Activated naive CD4-positive, alpha-beta T cell treated with anti-CD3 and anti-CD28 coated beads, Interleukin-2, amount 10 ng/mL, durations not matched to agents 7 days and 5 days (primary cell): Measurements from ENCODE around the gene PKMYT1.
A peak's percentile ranks its signal among the peaks of the same experiment; 100 is the strongest.

Experiments used
- CTCF ChIA-PET: fragments of 350-600 bp; sonication (Branson Sonifier 250); formaldehyde crosslinking; loops from one replicate; lab custom pipeline; 2021; ENCODE audit warnings: antibody characterized with exemption; lab: Charles Lee
- DNase-seq: peaks from one replicate; pipeline ENCODE4 v3.0.0-alpha.2; 2020
- H3K27ac Mint-ChIP-seq: one replicate; pipeline ENCODE4 v1.8.0; 2021; ENCODE audit warnings: mild to moderate bottlenecking, moderate library complexity, mixed read lengths
- H3K27me3 Mint-ChIP-seq: one replicate; pipeline ENCODE4 v1.8.0; 2021; ENCODE audit warnings: mild to moderate bottlenecking, mixed read lengths
- H3K36me3 Mint-ChIP-seq: one replicate; pipeline ENCODE4 v1.8.0; 2021; ENCODE audit warnings: mixed read lengths
- H3K4me1 Mint-ChIP-seq: one replicate; pipeline ENCODE4 v1.8.0; 2021; ENCODE audit warnings: mixed read lengths
- H3K4me3 Mint-ChIP-seq: one replicate; pipeline ENCODE4 v1.8.0; 2021; ENCODE audit warnings: mild to moderate bottlenecking, moderate library complexity, mixed read lengths
- H3K9me3 Mint-ChIP-seq: one replicate; pipeline ENCODE4 v1.8.0; 2021; ENCODE audit warnings: mixed read lengths

PKMYT1 gene

GRCh38 chr16:2971134-2971984 lies 8.9 kb downstream of the PKMYT1 start:
- CTCF ChIA-PET, result interaction anchor here (1.4 kb wide), 1 partner anchor 9 kb away, joined by 5 read pairs; no protein-coding TSS in a partner anchor
- Mint-ChIP-seq H3K36me3 (peaks cover 10% of the 10 kb centered on the region), H3K4me3 (peak overlapping the region; percentile 74), H3K27me3 (peaks cover 27% of the 10 kb centered on the region), H3K9me3 (no peaks in the 10 kb centered on the region), H3K27ac (peak overlapping the region; percentile 62), H3K4me1 (peaks cover 26% of the 10 kb centered on the region)
- no peak for DNase-seq

DNA sequence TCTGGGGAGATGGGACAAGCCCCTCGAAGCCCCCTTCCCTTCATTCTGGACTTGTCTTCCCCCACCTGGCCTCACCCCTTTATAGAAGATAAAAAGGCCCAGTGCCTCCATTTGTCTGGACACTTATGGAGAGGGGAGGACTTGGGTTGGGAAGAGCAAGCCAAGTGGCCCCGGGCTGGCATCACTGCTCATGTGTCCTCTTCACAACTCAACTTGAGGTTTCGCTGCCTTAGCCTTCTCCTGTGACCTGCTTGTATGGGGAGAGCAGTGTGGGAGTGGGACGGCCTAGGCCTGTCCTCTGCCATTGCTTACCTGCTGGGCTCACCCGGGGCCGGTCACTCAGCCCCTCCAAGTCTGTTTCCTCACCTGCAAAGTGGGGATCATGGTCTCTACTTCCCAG lies 9.7 kb downstream of the PKMYT1 start:
- Mint-ChIP-seq H3K4me3 (peak overlapping the region; percentile 74), H3K9me3 (no peaks in the 10 kb centered on the region), H3K36me3 (peaks cover 10% of the 10 kb centered on the region), H3K4me1 (peaks cover 29% of the 10 kb centered on the region), H3K27me3 (peaks cover 35% of the 10 kb centered on the region), H3K27ac (peak overlapping the region; percentile 62)
- CTCF ChIA-PET, result interaction anchor here (0.9 to 2.0 kb wide), 7 partner anchors 8 to 230 kb away, joined by 3 to 14 read pairs (median 4); partner anchors contain the start of genes CLDN6, FLYWCH2 and PKMYT1
- no peak for DNase-seq

GRCh38 chr16:2969545-2970521 lies 10.4 kb downstream of the PKMYT1 start:
- CTCF ChIA-PET, result interaction anchor here (0.7 to 2.0 kb wide), 9 partner anchors 8 to 229 kb away, joined by 3 to 14 read pairs (median 4); partner anchors contain the start of genes CLDN6, FLYWCH2 and PKMYT1
- H3K4me3 Mint-ChIP-seq, result peak overlapping the region; percentile 74
- H3K4me1 Mint-ChIP-seq, result peaks cover 35% of the 10 kb centered on the region
- no peaks in the 10 kb centered on the region for H3K9me3 Mint-ChIP-seq
- DNase-seq, result peak; percentile 90
- H3K36me3 Mint-ChIP-seq, result peaks cover 10% of the 10 kb centered on the region
- H3K27me3 Mint-ChIP-seq, result peaks cover 43% of the 10 kb centered on the region
- peak overlapping the region; percentile 74 for H3K27ac Mint-ChIP-seq

GRCh38 chr16:2968738-2969544 lies 11.3 kb downstream of the PKMYT1 start, which contains the start of gene PAQR4:
PAQR4 (plus strand) TSS chr16:2969348; CDS start chr16:2969675, 327 bp downstream.
- H3K27ac Mint-ChIP-seq, result peak within 1 kb of the TSS; percentile 74
- DNase-seq, result peak; percentile 87
- H3K4me1 Mint-ChIP-seq, result peaks cover 37% of the 10 kb centered on the region
- no peaks in the 10 kb centered on the region for H3K9me3 Mint-ChIP-seq
- H3K27me3 Mint-ChIP-seq, result peaks cover 52% of the 10 kb centered on the region
- CTCF ChIA-PET, result interaction anchor here (0.7 to 2.0 kb wide), 6 partner anchors 9 to 228 kb away, joined by 3 to 14 read pairs (median 5); partner anchors contain the start of gene PKMYT1
- H3K4me3 Mint-ChIP-seq, result peak within 1 kb of the TSS; percentile 74
- H3K36me3 Mint-ChIP-seq, result peaks cover 10% of the 10 kb centered on the region

DNA sequence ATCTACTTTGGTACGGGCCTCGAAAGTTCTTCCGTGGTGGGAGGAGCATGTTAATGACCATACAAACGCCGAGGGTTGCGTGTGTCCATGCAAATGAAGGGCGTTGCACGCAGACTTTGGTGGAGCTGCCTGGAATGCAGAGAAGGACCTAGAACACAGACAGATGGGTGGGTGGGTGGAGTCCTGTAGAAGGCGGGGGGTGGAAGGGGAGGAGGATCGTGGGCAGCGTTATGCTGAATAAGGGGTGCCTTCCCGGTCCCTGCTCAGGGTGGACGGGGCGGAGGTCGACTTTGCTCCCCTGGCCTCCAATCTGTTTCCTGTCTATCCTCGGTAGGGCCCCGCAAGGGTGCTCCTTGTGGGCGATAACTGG lies 11.9 kb downstream of the PKMYT1 start:
- Mint-ChIP-seq H3K4me3 (peak overlapping the region; percentile 71), H3K27me3 (peaks cover 57% of the 10 kb centered on the region), H3K36me3 (peaks cover 10% of the 10 kb centered on the region), H3K9me3 (no peaks in the 10 kb centered on the region), H3K4me1 (peaks cover 40% of the 10 kb centered on the region), H3K27ac (peak overlapping the region; percentile 45)
- DNase-seq, result no peak
- CTCF ChIA-PET, result no interaction called here

DNA sequence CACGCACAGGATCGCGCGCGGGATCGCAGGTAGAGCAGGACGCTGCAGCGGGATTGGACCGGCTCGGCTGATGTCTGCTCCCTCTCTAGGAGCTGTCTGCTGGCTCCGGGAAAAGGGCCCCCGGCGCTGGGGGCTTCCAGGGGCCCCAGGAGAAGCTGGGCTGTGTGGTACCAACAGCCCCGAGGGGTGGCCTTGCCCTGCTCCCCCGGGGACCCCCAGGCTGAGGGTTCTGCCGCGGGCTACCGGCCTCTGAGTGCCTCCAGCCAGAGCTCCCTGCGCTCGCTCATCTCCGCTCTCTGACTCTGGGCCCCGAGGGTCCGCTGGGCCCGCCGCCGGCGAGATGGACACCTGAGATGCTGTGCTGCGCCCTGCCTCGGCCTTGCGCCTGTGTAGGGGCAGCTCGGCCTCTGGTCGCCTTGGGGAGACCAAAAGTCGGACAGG lies 12.5 kb downstream of the PKMYT1 start:
- no peak overlapping the region for H3K27ac Mint-ChIP-seq
- H3K36me3 Mint-ChIP-seq, result peaks cover 9% of the 10 kb centered on the region
- peaks cover 64% of the 10 kb centered on the region for H3K27me3 Mint-ChIP-seq
- H3K4me3 Mint-ChIP-seq, result no peak overlapping the region
- no peaks in the 10 kb centered on the region for H3K9me3 Mint-ChIP-seq
- CTCF ChIA-PET, result no interaction called here
- H3K4me1 Mint-ChIP-seq, result peaks cover 42% of the 10 kb centered on the region
- no peak for DNase-seq

DNA sequence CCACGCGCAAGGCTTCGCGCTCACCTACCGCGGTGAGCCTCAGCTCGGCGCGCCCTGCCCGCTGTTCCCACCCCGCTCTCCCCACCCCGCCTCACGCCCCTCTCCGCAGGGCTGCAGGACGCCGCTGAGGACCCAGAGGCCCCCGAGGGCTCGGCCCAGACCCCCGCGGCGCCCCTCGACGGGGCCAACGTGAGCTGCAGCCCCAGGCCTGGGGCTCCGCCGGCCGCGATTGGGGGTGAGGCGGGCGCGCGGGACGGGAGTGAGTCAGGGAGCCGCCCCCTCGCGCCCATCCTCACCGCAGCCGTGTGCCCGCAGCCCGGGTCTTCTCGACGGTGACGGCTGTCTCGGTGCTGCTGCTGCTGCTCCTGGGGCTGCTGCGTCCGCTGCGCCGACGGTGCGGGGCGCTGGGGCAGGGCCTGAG lies 13.0 kb downstream of the PKMYT1 start:
- Mint-ChIP-seq H3K27ac (no peak overlapping the region), H3K9me3 (no peaks in the 10 kb centered on the region), H3K36me3 (peaks cover 4% of the 10 kb centered on the region), H3K4me1 (peaks cover 41% of the 10 kb centered on the region), H3K4me3 (no peak overlapping the region), H3K27me3 (peaks cover 69% of the 10 kb centered on the region)
- DNase-seq, result no peak
- CTCF ChIA-PET, result no interaction called here

DNA sequence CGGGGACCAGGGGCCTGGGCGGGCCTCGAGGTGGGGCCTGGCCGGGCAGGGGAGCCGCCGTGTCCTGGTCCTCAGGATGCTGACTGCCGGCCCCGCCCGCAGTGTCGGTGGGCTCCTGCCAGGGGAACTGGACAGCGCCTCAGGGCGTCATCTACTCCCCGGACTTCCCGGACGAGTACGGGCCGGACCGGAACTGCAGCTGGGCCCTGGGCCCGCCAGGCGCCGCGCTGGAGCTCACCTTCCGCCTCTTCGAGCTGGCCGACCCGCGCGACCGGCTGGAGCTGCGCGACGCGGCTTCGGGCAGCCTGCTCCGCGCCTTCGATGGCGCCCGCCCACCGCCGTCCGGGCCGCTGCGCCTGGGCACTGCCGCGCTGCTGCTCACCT lies 13.4 kb downstream of the PKMYT1 start:
- H3K4me1 Mint-ChIP-seq, result peaks cover 38% of the 10 kb centered on the region
- CTCF ChIA-PET, result no interaction called here
- no peaks in the 10 kb centered on the region for H3K9me3 Mint-ChIP-seq
- H3K27ac Mint-ChIP-seq, result no peak overlapping the region
- DNase-seq, result no peak
- H3K4me3 Mint-ChIP-seq, result no peak overlapping the region
- H3K27me3 Mint-ChIP-seq, result peaks cover 73% of the 10 kb centered on the region
- H3K36me3 Mint-ChIP-seq, result no peaks in the 10 kb centered on the region

DNA sequence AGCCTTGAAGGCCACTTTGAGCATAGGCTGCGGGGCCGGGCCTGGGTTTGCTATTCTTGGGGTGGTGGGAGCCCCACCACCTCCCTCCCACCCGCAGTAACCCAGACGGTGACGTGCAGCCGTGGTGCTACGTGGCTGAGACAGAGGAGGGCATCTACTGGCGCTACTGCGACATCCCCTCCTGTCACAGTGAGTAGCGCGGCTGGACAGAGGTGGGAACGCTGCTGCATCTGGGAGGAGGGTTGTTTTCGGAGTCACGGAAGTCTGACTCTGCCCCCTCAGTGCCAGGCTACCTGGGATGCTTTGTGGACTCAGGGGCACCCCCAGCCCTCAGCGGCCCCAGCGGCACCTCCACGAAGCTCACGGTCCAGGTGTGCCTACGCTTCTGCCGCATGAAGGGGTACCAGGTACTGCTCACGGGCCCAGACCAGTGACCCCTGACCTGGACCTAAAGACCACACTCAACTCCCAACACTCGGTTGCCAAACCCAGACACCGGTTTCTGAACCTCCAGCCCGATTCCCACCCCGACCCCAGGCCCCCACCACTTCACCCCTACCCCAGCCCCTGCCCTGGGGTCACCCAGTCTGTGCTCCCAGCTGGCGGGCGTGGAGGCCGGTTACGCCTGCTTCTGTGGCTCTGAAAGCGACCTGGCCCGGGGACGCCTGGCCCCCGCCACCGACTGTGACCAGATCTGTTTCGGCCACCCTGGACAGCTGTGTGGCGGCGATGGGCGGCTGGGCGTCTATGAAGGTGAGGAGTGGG lies 14.0 kb downstream of the PKMYT1 start:
- CTCF ChIA-PET, result no interaction called here
- Mint-ChIP-seq H3K27me3 (peaks cover 79% of the 10 kb centered on the region), H3K27ac (no peak overlapping the region), H3K4me1 (peaks cover 40% of the 10 kb centered on the region), H3K4me3 (no peak overlapping the region), H3K36me3 (no peaks in the 10 kb centered on the region), H3K9me3 (no peaks in the 10 kb centered on the region)
- no peak for DNase-seq

DNA sequence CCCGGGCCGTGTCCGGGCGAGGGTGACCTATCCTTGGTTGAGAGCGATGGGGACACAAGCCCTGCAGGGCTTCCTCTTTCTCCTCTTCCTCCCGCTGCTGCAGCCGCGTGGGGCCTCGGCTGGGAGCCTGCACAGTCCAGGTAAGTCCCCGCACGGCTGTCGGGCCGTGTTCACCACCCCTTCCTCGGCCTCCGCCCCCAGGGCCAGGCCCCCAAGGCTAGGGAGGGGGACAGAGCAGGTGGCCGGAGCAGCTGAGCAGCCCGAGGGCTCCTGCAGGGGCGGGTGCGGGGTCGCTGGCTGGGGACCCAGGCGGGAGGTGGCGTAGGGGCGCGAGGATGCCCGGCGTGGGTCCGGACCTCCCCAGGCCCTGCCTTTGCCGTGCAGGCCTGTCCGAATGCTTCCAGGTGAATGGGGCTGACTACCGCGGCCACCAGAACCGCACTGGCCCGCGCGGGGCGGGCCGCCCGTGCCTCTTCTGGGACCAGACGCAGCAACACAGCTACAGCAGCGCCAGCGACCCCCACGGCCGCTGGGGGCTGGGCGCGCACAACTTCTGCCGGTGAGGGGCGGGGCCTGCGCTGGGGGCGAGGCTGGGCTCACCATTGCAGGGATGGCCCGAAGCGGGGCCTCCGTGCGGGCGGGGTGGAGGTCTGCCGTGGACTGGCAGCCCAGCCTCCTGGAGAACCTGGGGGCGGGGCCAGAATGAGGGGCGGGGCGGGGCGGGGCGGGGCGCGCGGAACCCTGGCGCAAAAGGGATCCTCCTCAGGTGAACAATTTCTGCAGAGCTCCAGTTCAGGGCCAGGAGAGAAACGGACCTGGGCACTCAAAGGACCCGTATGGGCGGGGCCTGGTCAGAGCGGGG lies 15.5 kb downstream of the PKMYT1 start:
- peak; percentile 83 for DNase-seq
- no peaks in the 10 kb centered on the region for H3K9me3 Mint-ChIP-seq
- H3K4me3 Mint-ChIP-seq, result peak overlapping the region; percentile 50
- no peaks in the 10 kb centered on the region for H3K36me3 Mint-ChIP-seq
- no peak overlapping the region for H3K27ac Mint-ChIP-seq
- H3K4me1 Mint-ChIP-seq, result peaks cover 32% of the 10 kb centered on the region
- H3K27me3 Mint-ChIP-seq, result peaks cover 94% of the 10 kb centered on the region
- CTCF ChIA-PET, result interaction anchor here (0.6 to 1.8 kb wide), 3 partner anchors 14 to 36 kb away, joined by 3 to 4 read pairs (median 3); no protein-coding TSS in a partner anchor

GRCh38 chr16:2963723-2964474 lies 16.3 kb downstream of the PKMYT1 start, which contains the start of gene KREMEN2:
KREMEN2 (plus strand) TSS chr16:2964275; CDS start chr16:2964521, 246 bp downstream.
- DNase-seq, result peak; percentile 56
- Mint-ChIP-seq H3K27me3 (peaks cover 100% of the 10 kb centered on the region), H3K9me3 (no peaks in the 10 kb centered on the region), H3K27ac (no peak within 1 kb of the TSS), H3K4me3 (peak within 1 kb of the TSS; percentile 50), H3K36me3 (no peaks in the 10 kb centered on the region), H3K4me1 (peaks cover 32% of the 10 kb centered on the region)
- CTCF ChIA-PET, result interaction anchor here (1.1 to 1.8 kb wide), 3 partner anchors 11 to 21 kb away, joined by 3 to 4 read pairs (median 3); no protein-coding TSS in a partner anchor
